ENCODE data around the gene SLC1A2.

The SLC1A2 gene

DNA sequence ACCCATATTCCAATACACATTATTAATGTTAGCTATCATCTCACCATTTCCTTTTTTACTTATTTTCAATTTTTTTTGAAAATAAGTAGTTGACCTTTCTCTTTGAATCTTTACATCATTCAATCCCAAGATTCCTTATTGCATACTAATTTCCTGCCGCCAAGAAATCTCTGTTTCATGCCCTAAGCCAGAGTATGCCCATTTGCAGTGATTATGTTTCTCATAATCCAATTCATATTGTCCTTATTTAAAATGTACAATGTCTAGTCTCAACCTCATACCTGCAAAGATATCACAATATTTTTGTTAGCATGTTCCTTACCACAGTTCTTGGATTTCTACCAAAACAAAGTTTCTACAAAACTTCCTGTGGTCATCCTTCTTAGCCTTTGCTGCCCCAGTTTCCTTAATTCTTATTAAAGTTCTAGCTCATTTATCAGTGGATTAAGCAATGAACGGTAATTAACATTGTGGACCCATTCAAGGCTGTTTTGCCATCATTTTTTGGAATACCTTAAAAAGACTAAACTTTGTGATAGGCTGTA lies 205.1 kb downstream of the SLC1A2 start:
- no peak for DNase-seq

GRCh38 chr11:35211952-35212351 lies 207.4 kb downstream of the SLC1A2 start:
- no peak for DNase-seq

GRCh38 chr11:35210876-35211546 lies 208.3 kb downstream of the SLC1A2 start:
- no peak for DNase-seq

- no peak for DNase-seq
Measured at GRCh38 chr11:35208795-35209194, 210.6 kb downstream of the SLC1A2 start.

- DNase-seq: no peak
Measured at GRCh38 chr11:35207471-35208403, 211.6 kb downstream of the SLC1A2 start.

GRCh38 chr11:35206616-35207015 lies 212.7 kb downstream of the SLC1A2 start:
- no peak for DNase-seq

DNA sequence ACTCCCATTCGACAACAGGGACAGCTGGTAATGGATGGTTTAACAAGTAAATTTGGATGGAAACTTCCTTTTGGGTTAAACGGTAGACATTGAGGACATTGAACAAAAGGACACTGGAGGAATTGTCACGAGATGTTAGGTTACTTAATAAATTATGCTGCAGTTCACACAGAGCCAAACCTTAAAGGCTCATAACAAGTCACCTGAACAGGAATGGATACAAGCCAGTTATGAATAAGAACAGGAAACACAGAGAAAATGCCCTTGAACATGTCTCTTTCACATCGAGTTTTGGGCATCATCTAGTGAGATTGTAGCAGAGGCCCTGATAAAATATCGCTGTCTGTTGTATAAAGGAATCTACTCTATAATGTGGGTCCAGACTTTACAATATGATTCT lies 214.7 kb downstream of the SLC1A2 start:
- DNase-seq: no peak
